Prostate gland (tissue), 2 donors: ENCODE results near the gene COX6B1. TPM values are rescaled to one million over a fixed set of nuclear protein-coding genes. Genes with fewer than 3 reads are reported as not detected.
A peak's percentile ranks its signal among the peaks of the same experiment; 100 is the strongest.

Source experiments
- DNase-seq: peaks from one replicate; pipeline ENCODE4 v3.0.0-alpha.2; 2019; ENCODE audit warnings: low spot score
- H3K27ac ChIP-seq, 2 donors: fragments of 200-600 bp; sonication (generic); 2 replicates each; pipeline ENCODE4 v1.5.1; 2017 to 2019
- H3K27me3 ChIP-seq: fragments of 200-600 bp; sonication (generic); replicated peaks from 2 replicates; pipeline ENCODE4 v1.5.1; 2019; ENCODE audit not compliant: insufficient read depth
- H3K36me3 ChIP-seq, 2 donors: fragments of 200-600 bp; sonication (generic); 1 replicate in 1 of 2; 2 replicates in 1 of 2; pipeline versions ENCODE4 v1.5.1 to v1.8.1; 2017 to 2019
- H3K4me1 ChIP-seq: fragments of 200-600 bp; sonication (generic); replicated peaks from 2 replicates; pipeline ENCODE4 v1.5.1; 2019
- H3K4me3 ChIP-seq, 2 donors: fragments of 200-600 bp; sonication (generic); 2 replicates each; pipeline ENCODE4 v1.5.1; 2017 to 2019
- H3K9me3 ChIP-seq: fragments of 200-600 bp; sonication (generic); 2 replicates; pipeline ENCODE4 v1.5.1; 2017
- POLR2A ChIP-seq: fragments of 450-650 bp; IDR thresholded peaks from one replicate; pipeline ENCODE4 v1.6.1; 2016; ENCODE audit warnings: antibody characterized with exemption, mild to moderate bottlenecking
- POLR2AphosphoS5 ChIP-seq: sonication (generic); formaldehyde crosslinking; IDR thresholded peaks from one replicate; pipeline ENCODE4 v1.6.1; 2017; ENCODE audit warnings: antibody characterized with exemption
- WGBS: methylation state at CpG from one replicate; pipeline ENCODE4 v1.1.5; 2018; 5-methylcytosine and 5-hydroxymethylcytosine counted together
- intact Hi-C: fragments of 100-400 bp; cut with DNase I; formaldehyde crosslinking; loops from one replicate; pipeline ENCODE4 v1.14.2; 2022
- total RNA-seq, 2 donors: library from RNA; depleted of rRNA; stranded (reverse); fragments of >200 nt; gene quantifications; one replicate each; pipeline ENCODE4 v1.1.0, GENCODE V29; 2016
- TF ChIP-seq, protein P1 (sequence below), 4 experiments: fragments of 200-600 bp in 2 of 4; fragments of 450-650 bp in 2 of 4; sonication (generic) in 2 of 4; IDR thresholded peaks; 1 replicate in 3 of 4; 2 replicates in 1 of 4; pipeline ENCODE4 v1.5.1; 2016 to 2019; ENCODE audit warnings: antibody characterized with exemption in 4 of 4, mild to moderate bottlenecking in 2 of 4, moderate library complexity in 2 of 4

The COX6B1 gene
- total RNA-seq, 2 donors from 2014 or later = 334 to 665 TPM

DNA sequence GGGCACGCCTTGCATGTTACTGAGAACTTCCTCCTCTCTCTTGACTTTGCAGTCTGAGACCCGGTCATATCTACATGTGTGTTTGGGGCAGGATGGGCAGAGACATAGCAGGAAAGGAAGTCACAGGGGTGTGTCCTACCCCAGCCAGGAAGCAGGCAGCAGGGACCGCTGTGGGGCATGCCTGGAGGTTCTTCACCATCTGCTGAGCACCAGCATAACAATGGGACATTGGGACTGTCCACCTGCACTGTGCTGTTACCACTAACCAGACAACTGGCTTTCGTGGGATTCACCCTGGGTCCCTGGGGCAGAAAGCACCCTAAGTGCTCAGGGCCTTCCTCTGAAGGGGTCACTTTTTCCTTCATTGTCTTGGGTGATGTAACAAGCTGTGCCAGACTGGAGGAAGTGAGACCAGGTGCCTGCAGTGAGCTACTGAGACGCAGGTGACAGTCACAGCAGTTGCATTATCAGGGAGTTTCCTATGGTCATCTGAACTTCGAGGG, 38.2 kb upstream of the COX6B1 start:
- TF ChIP-seq POLR2AphosphoS5 (no peak), POLR2A (no peak)
- TF ChIP-seq, protein P1, sequence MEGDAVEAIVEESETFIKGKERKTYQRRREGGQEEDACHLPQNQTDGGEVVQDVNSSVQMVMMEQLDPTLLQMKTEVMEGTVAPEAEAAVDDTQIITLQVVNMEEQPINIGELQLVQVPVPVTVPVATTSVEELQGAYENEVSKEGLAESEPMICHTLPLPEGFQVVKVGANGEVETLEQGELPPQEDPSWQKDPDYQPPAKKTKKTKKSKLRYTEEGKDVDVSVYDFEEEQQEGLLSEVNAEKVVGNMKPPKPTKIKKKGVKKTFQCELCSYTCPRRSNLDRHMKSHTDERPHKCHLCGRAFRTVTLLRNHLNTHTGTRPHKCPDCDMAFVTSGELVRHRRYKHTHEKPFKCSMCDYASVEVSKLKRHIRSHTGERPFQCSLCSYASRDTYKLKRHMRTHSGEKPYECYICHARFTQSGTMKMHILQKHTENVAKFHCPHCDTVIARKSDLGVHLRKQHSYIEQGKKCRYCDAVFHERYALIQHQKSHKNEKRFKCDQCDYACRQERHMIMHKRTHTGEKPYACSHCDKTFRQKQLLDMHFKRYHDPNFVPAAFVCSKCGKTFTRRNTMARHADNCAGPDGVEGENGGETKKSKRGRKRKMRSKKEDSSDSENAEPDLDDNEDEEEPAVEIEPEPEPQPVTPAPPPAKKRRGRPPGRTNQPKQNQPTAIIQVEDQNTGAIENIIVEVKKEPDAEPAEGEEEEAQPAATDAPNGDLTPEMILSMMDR (IDR thresholded peaks at IDR 0.05) = no peak
- intact Hi-C loops = no loop called here
- 82% methylated on average over 6 of the region's 6 CpGs for WGBS
- no peak overlapping the region for H3K4me3 ChIP-seq
- no peaks in the 10 kb centered on the region for H3K4me1 ChIP-seq
- no peaks in the 10 kb centered on the region for H3K9me3 ChIP-seq
- no peaks in the 10 kb centered on the region for H3K27me3 ChIP-seq
- H3K27ac ChIP-seq = no peak overlapping the region
- no peaks in the 10 kb centered on the region for H3K36me3 ChIP-seq
- no peak for DNase-seq

GRCh38 chr19:35612224-35612558, 35.9 kb upstream of the COX6B1 start:
- H3K36me3 ChIP-seq = no peaks in the 10 kb centered on the region
- no peaks in the 10 kb centered on the region for H3K4me1 ChIP-seq
- no peak for DNase-seq
- WGBS = 25% methylated on average over 9 of the region's 9 CpGs
- intact Hi-C loops = no loop called here
- TF ChIP-seq POLR2AphosphoS5 = no peak
- no peak for TF ChIP-seq POLR2A
- TF ChIP-seq, protein P1 (IDR thresholded peaks at IDR 0.05) = no peak
- peak overlapping the region; percentile 56 to 65 for H3K4me3 ChIP-seq
- H3K27me3 ChIP-seq = no peaks in the 10 kb centered on the region
- H3K9me3 ChIP-seq = no peaks in the 10 kb centered on the region
- peak overlapping the region in 1 of 2 donors; percentile 64 for H3K27ac ChIP-seq

- Histone ChIP-seq H3K4me3 (peak within 1 kb of the TSS; percentile 56 to 65), H3K9me3 (no peaks in the 10 kb centered on the region), H3K4me1 (no peaks in the 10 kb centered on the region), H3K27me3 (no peaks in the 10 kb centered on the region), H3K27ac (peak within 1 kb of the TSS; percentile 36 to 64), H3K36me3 (no peaks in the 10 kb centered on the region)
- peak; percentile 94 for DNase-seq
- TF ChIP-seq, protein P1 (IDR thresholded peaks at IDR 0.05) = peak in 2 of 4 experiments; percentile 36 to 46
- TF ChIP-seq POLR2A = peak; percentile 63
- TF ChIP-seq POLR2AphosphoS5 = peak; percentile 96
- under 1% methylated on average over 46 of the region's 47 CpGs for WGBS
- intact Hi-C loops = no loop called here
Measured at GRCh38 chr19:35612559-35613321, 35.4 kb upstream of the COX6B1 start, which contains the start of gene HAUS5. Gene HAUS5 (plus strand): TSS chr19:35612735. CDS start chr19:35612795, 60 bp downstream.

- H3K4me1 ChIP-seq = no peaks in the 10 kb centered on the region
- DNase-seq = no peak
- no peaks in the 10 kb centered on the region for H3K9me3 ChIP-seq
- no peak overlapping the region for H3K27ac ChIP-seq
- H3K27me3 ChIP-seq = no peaks in the 10 kb centered on the region
- no peaks in the 10 kb centered on the region for H3K36me3 ChIP-seq
- TF ChIP-seq POLR2AphosphoS5 (no peak), POLR2A (no peak)
- TF ChIP-seq, protein P1 (IDR thresholded peaks at IDR 0.05) = no peak
- H3K4me3 ChIP-seq = no peak overlapping the region
- WGBS = 87% methylated on average over 1 of the region's 1 CpG
- intact Hi-C loops = no loop called here
Measured at GRCh38 chr19:35613574-35613973, 34.5 kb upstream of the COX6B1 start.

- no peak for TF ChIP-seq POLR2AphosphoS5
- no peak for DNase-seq
- intact Hi-C loops = no loop called here
- no peak overlapping the region for H3K4me3 ChIP-seq
- WGBS = 88% methylated on average over 9 of the region's 17 CpGs
- H3K9me3 ChIP-seq = no peaks in the 10 kb centered on the region
- no peaks in the 10 kb centered on the region for H3K27me3 ChIP-seq
- no peaks in the 10 kb centered on the region for H3K4me1 ChIP-seq
- H3K36me3 ChIP-seq = no peaks in the 10 kb centered on the region
- H3K27ac ChIP-seq = no peak overlapping the region
Measured at GRCh38 chr19:35615036-35615435, 33.1 kb upstream of the COX6B1 start.
